Measurements from ENCODE around the gene TNS1.

TNS1 gene

DNA sequence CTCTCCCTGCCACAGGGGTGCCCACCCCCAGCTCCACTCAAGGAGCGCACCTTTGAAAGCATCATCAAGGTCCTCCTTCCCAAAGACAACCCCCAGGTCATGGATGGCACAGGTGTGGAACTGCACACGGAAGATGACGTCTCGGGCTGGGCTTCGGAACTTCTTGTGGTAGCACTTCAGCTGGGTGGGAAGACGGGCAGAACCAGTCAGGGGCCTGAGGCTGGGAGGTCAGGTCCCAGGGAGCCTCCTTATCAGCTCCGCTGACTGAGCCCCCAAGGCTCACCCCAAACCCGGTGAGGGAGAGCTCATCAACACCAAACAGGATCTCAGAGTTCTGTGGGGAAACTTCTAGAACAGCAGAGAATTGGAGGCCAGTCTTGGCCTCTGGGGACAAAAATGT lies 117.8 kb downstream of the TNS1 start:
- Histone ChIP-seq H2AFZ (ENCODE audit: low read length) (no peak overlapping the region), H3K4me1 (ENCODE audit: low read length) (no peaks in the 10 kb centered on the region), H3K9ac (ENCODE audit: low read length) (no peak overlapping the region), H3K4me3 (ENCODE audit: low read length) (no peak overlapping the region), H4K20me1 (ENCODE audit: insufficient read depth, low read length) (no peaks in the 10 kb centered on the region), H3K36me3 (replicated peaks; ENCODE audit: insufficient read depth, low read length) (no peaks in the 10 kb centered on the region), H3F3A (ENCODE audit: insufficient read depth, low read length) (no peaks in the 10 kb centered on the region), H3K27ac (ENCODE audit: low read length) (no peak overlapping the region), H3K9me3 (replicated peaks; ENCODE audit: insufficient read depth, low read length) (no peaks in the 10 kb centered on the region), H3K79me2 (ENCODE audit: low read length) (no peaks in the 10 kb centered on the region), H3K9me2 (replicated peaks; ENCODE audit: insufficient read depth, low read length) (no peaks in the 10 kb centered on the region), H3K4me2 (ENCODE audit: low read depth, low read length) (no peak overlapping the region), H3K27me3 (replicated peaks; ENCODE audit: insufficient read depth, low read length) (no peaks in the 10 kb centered on the region; the same call in 1 of the 2 replicates)
- TF ChIP-seq, protein P1, sequence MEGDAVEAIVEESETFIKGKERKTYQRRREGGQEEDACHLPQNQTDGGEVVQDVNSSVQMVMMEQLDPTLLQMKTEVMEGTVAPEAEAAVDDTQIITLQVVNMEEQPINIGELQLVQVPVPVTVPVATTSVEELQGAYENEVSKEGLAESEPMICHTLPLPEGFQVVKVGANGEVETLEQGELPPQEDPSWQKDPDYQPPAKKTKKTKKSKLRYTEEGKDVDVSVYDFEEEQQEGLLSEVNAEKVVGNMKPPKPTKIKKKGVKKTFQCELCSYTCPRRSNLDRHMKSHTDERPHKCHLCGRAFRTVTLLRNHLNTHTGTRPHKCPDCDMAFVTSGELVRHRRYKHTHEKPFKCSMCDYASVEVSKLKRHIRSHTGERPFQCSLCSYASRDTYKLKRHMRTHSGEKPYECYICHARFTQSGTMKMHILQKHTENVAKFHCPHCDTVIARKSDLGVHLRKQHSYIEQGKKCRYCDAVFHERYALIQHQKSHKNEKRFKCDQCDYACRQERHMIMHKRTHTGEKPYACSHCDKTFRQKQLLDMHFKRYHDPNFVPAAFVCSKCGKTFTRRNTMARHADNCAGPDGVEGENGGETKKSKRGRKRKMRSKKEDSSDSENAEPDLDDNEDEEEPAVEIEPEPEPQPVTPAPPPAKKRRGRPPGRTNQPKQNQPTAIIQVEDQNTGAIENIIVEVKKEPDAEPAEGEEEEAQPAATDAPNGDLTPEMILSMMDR (IDR thresholded peaks at IDR 0.05; ENCODE audit: low read length): no peak
- no peak for TF ChIP-seq EZH2 (optimal IDR thresholded peaks at IDR 0.05; ENCODE audit: low read depth, low read length)
- no peak for TF ChIP-seq EZH2phosphoT487 (IDR thresholded peaks at IDR 0.05; ENCODE audit: low read length)
- DNase-seq: no peak

- no peaks in the 10 kb centered on the region for H3K79me2 ChIP-seq (ENCODE audit: low read length)
- H3K9me2 ChIP-seq (replicated peaks; ENCODE audit: insufficient read depth, low read length): no peaks in the 10 kb centered on the region
- no peaks in the 10 kb centered on the region for H4K20me1 ChIP-seq (ENCODE audit: insufficient read depth, low read length)
- no peak overlapping the region for H3K4me2 ChIP-seq (ENCODE audit: low read depth, low read length)
- no peak for DNase-seq
- no peaks in the 10 kb centered on the region; the same call in 1 of the 2 replicates for H3K27me3 ChIP-seq (replicated peaks; ENCODE audit: insufficient read depth, low read length)
- H3F3A ChIP-seq (ENCODE audit: insufficient read depth, low read length): no peaks in the 10 kb centered on the region
- H3K9me3 ChIP-seq (replicated peaks; ENCODE audit: insufficient read depth, low read length): no peaks in the 10 kb centered on the region
- no peak overlapping the region for H2AFZ ChIP-seq (ENCODE audit: low read length)
- no peaks in the 10 kb centered on the region for H3K36me3 ChIP-seq (replicated peaks; ENCODE audit: insufficient read depth, low read length)
- no peaks in the 10 kb centered on the region for H3K4me1 ChIP-seq (ENCODE audit: low read length)
- no peak overlapping the region for H3K9ac ChIP-seq (ENCODE audit: low read length)
- H3K4me3 ChIP-seq (ENCODE audit: low read length): no peak overlapping the region
- no peak overlapping the region for H3K27ac ChIP-seq (ENCODE audit: low read length)
- TF ChIP-seq EZH2 (optimal IDR thresholded peaks at IDR 0.05; ENCODE audit: low read depth, low read length): no peak
- TF ChIP-seq EZH2phosphoT487 (IDR thresholded peaks at IDR 0.05; ENCODE audit: low read length): no peak
- TF ChIP-seq, protein P1 (IDR thresholded peaks at IDR 0.05; ENCODE audit: low read length): no peak
These were observed 121.9 kb downstream of the TNS1 start for GRCh38 chr2:217880891-217881290.

- Histone ChIP-seq H3K36me3 (replicated peaks; ENCODE audit: insufficient read depth, low read length) (no peaks in the 10 kb centered on the region), H3K4me3 (ENCODE audit: low read length) (no peak overlapping the region), H3F3A (ENCODE audit: insufficient read depth, low read length) (no peaks in the 10 kb centered on the region), H3K27ac (ENCODE audit: low read length) (no peak overlapping the region), H4K20me1 (ENCODE audit: insufficient read depth, low read length) (no peaks in the 10 kb centered on the region), H3K27me3 (replicated peaks; ENCODE audit: insufficient read depth, low read length) (no peaks in the 10 kb centered on the region; the same call in 1 of the 2 replicates), H3K9me2 (replicated peaks; ENCODE audit: insufficient read depth, low read length) (no peaks in the 10 kb centered on the region), H3K4me2 (ENCODE audit: low read depth, low read length) (no peak overlapping the region), H3K4me1 (ENCODE audit: low read length) (no peaks in the 10 kb centered on the region), H3K79me2 (ENCODE audit: low read length) (no peaks in the 10 kb centered on the region), H3K9ac (ENCODE audit: low read length) (no peak overlapping the region), H3K9me3 (replicated peaks; ENCODE audit: insufficient read depth, low read length) (no peaks in the 10 kb centered on the region), H2AFZ (ENCODE audit: low read length) (no peak overlapping the region)
- no peak for TF ChIP-seq EZH2phosphoT487 (IDR thresholded peaks at IDR 0.05; ENCODE audit: low read length)
- no peak for TF ChIP-seq EZH2 (optimal IDR thresholded peaks at IDR 0.05; ENCODE audit: low read depth, low read length)
- TF ChIP-seq, protein P1 (IDR thresholded peaks at IDR 0.05; ENCODE audit: low read length): no peak
- no peak for DNase-seq
These were observed 122.4 kb downstream of the TNS1 start for GRCh38 chr2:217880287-217880889.

Measured in MM.1S (cell line).